ENCODE data around the gene ZFHX3. TPM values are rescaled to one million over a fixed set of nuclear protein-coding genes. Genes with fewer than 3 reads are reported as not detected.

The ZFHX3 gene
- total and polyA plus RNA-seq, 11 donors: 3.8 to 21.6 (median 13.6) TPM

GRCh38 chr16:73026754-73027684 is 20.9 kb downstream of the ZFHX3 start:
- Histone ChIP-seq H3K27ac (peak overlapping the region in 1 of 12 donors; percentile 28), H3K27me3 (no peaks in the 10 kb centered on the region), H3K4me3 (no peak overlapping the region), H3K9me3 (no peaks in the 10 kb centered on the region), H3K4me1 (peaks cover 8 to 89% (median 33%) of the 10 kb centered on the region in 12 donors), H3K36me3 (no peaks in the 10 kb centered on the region)
- TF ChIP-seq POLR2A (IDR thresholded peaks at IDR 0.05) (no peak), CTCF (IDR thresholded peaks at IDR 0.05) (no peak)
- ATAC-seq (no peak), DNase-seq (no peak)
- WGBS, 4 donors: 87 to 93% (median 88%) methylated on average over 13 of the region's 13 CpGs
- intact Hi-C loops (cut with DNase I): no loop called here

GRCh38 chr16:73025856-73026210 is 22.1 kb downstream of the ZFHX3 start:
- intact Hi-C loops (cut with DNase I): no loop called here
- 42 to 69% (median 55%) methylated on average over 8 of the region's 8 CpGs for WGBS, 4 donors
- no peaks in the 10 kb centered on the region for H3K27me3 ChIP-seq
- H3K4me3 ChIP-seq: no peak overlapping the region
- H3K4me1 ChIP-seq: peaks cover 8 to 81% (median 31%) of the 10 kb centered on the region in 12 donors
- ATAC-seq: peak in 1 of 4 donors; percentile 21
- DNase-seq: no peak
- peak overlapping the region in 9 of 12 donors; percentile 5 to 64 (median 49) for H3K27ac ChIP-seq
- H3K36me3 ChIP-seq: no peaks in the 10 kb centered on the region
- H3K9me3 ChIP-seq: no peaks in the 10 kb centered on the region
- TF ChIP-seq POLR2A (IDR thresholded peaks at IDR 0.05) (no peak), CTCF (IDR thresholded peaks at IDR 0.05) (no peak)

GRCh38 chr16:73025151-73025855 is 22.6 kb downstream of the ZFHX3 start:
- Histone ChIP-seq H3K4me3 (peak overlapping the region in 1 of 12 donors; percentile 7), H3K4me1 (peaks cover 8 to 81% (median 34%) of the 10 kb centered on the region in 12 donors), H3K9me3 (no peaks in the 10 kb centered on the region), H3K36me3 (no peaks in the 10 kb centered on the region), H3K27me3 (no peaks in the 10 kb centered on the region), H3K27ac (peak overlapping the region in 9 of 12 donors; percentile 5 to 64 (median 49))
- TF ChIP-seq CTCF (IDR thresholded peaks at IDR 0.05): no peak
- TF ChIP-seq POLR2A (IDR thresholded peaks at IDR 0.05): no peak
- WGBS, 4 donors: 31 to 33% (median 32%) methylated on average over 11 of the region's 11 CpGs
- intact Hi-C loops (cut with DNase I): no loop called here
- ATAC-seq (peak; percentile 31 to 75 (median 67)), DNase-seq (peak in 2 of 5 donors; percentile 42 to 45)

Measured in heart left ventricle (tissue), 16 donors.